ENCODE results near the gene GNB1L.

Gene GNB1L

GRCh38 chr22:19893363-19893762 lies 38.7 kb upstream of the GNB1L start:
- TF ChIP-seq CTCF (IDR thresholded peaks at IDR 0.05), result no peak
- Histone ChIP-seq H3K27ac (no peak overlapping the region), H3K4me3 (no peak overlapping the region)
- no peak for DNase-seq (ENCODE audit: low spot score)

- Histone ChIP-seq H3K4me3 (no peak overlapping the region), H3K27ac (no peak overlapping the region)
- no peak for TF ChIP-seq CTCF (IDR thresholded peaks at IDR 0.05)
- no peak for DNase-seq (ENCODE audit: low spot score)
Measured at GRCh38 chr22:19892925-19893324, 38.3 kb upstream of the GNB1L start.

- no peak overlapping the region for H3K27ac ChIP-seq
Measured at GRCh38 chr22:19892257-19892879, 37.7 kb upstream of the GNB1L start.

GRCh38 chr22:19891317-19892256 lies 36.9 kb upstream of the GNB1L start:
- H3K4me3 ChIP-seq, result no peak overlapping the region
- H3K27ac ChIP-seq, result no peak overlapping the region
- no peak for TF ChIP-seq CTCF (IDR thresholded peaks at IDR 0.05)
- no peak for DNase-seq (ENCODE audit: low spot score)

More at GRCh38 chr22:19892257-19892879, 37.7 kb upstream of the GNB1L start:
- no peak overlapping the region for H3K4me3 ChIP-seq
- DNase-seq (ENCODE audit: low spot score), result no peak
- no peak for TF ChIP-seq CTCF (IDR thresholded peaks at IDR 0.05)

GRCh38 chr22:19890502-19891316 lies 36.0 kb upstream of the GNB1L start:
- Histone ChIP-seq H3K27ac (no peak overlapping the region), H3K4me3 (no peak overlapping the region)
- no peak for TF ChIP-seq CTCF (IDR thresholded peaks at IDR 0.05)
- no peak for DNase-seq (ENCODE audit: low spot score)

- DNase-seq (ENCODE audit: low spot score), result no peak
- no peak for TF ChIP-seq CTCF (IDR thresholded peaks at IDR 0.05)
- Histone ChIP-seq H3K27ac (no peak overlapping the region), H3K4me3 (no peak overlapping the region)
Measured at GRCh38 chr22:19889951-19890350, 35.3 kb upstream of the GNB1L start.
